Fibroblast of pulmonary artery (primary cell): Measurements from ENCODE around the gene FAM216B.
A peak's percentile ranks its signal among the peaks of the same experiment; 100 is the strongest.

ENCODE experiments used
- DNase-seq: peaks from one replicate; pipeline ENCODE4 v3.0.0-alpha.2; 2010; ENCODE audit warnings: low read depth
- H3K4me3 ChIP-seq: replicated peaks from 2 replicates; pipeline ENCODE4 v1.5.1; 2011; ENCODE audit warnings: low read depth, mild to moderate bottlenecking, control low read depth, low read length, moderate library complexity
- TF ChIP-seq, protein P1 (sequence below): IDR thresholded peaks from 2 replicates; pipeline ENCODE4 v1.5.1; 2011; ENCODE audit warnings: mild to moderate bottlenecking, control low read depth, low read length, inconsistent platforms; ENCODE audit errors: missing control alignments

Gene FAM216B

DNA sequence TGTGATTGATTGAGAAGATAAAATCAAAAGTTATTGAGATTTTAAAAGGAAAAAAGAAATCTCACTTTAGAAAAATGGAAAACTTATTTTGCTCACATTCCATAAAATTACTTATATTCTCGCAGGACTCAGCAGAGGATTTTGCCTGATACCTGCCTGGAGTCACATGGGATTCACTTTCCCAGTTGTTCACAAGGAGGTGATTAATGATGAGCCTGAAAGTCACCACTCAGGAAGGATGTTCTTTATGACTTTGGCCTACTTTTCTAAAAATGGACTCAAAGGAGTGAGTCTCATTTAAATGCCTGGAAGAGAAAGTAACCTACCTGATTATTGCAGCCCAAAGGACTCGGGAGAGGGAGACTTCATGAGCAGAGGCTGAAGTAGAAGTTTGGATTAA, 34.5 kb upstream of the FAM216B start:
- TF ChIP-seq, protein P1, sequence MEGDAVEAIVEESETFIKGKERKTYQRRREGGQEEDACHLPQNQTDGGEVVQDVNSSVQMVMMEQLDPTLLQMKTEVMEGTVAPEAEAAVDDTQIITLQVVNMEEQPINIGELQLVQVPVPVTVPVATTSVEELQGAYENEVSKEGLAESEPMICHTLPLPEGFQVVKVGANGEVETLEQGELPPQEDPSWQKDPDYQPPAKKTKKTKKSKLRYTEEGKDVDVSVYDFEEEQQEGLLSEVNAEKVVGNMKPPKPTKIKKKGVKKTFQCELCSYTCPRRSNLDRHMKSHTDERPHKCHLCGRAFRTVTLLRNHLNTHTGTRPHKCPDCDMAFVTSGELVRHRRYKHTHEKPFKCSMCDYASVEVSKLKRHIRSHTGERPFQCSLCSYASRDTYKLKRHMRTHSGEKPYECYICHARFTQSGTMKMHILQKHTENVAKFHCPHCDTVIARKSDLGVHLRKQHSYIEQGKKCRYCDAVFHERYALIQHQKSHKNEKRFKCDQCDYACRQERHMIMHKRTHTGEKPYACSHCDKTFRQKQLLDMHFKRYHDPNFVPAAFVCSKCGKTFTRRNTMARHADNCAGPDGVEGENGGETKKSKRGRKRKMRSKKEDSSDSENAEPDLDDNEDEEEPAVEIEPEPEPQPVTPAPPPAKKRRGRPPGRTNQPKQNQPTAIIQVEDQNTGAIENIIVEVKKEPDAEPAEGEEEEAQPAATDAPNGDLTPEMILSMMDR, result no peak
- DNase-seq, result no peak
- H3K4me3 ChIP-seq, result no peak overlapping the region

DNA sequence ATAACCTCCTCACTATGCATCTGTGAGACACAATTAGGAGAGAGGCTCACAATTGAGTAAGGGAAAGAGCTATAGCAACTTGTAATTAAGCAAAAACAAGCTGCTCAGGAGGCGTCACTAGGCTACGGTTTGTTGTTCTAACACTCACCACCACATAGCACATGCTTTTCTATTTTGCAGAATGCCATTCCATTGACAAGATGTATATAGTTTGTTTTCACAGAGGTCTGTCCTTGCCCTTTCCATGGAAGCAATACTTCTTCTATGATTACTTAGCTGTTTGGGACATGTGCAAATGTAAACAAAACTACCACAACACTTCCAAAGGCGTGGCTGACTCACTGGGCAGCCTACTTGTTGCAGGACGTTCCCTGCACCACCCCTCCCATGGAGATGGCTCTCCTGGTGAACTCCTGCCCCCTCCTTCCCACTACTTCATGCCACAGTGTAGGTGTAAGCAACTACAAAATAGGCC, 33.9 kb upstream of the FAM216B start:
- TF ChIP-seq, protein P1, result no peak
- no peak overlapping the region for H3K4me3 ChIP-seq
- peak; percentile 83 for DNase-seq

- TF ChIP-seq, protein P1, result no peak
- H3K4me3 ChIP-seq, result no peak overlapping the region
- no peak for DNase-seq
Observed at GRCh38 chr13:42750794-42751193, 30.6 kb upstream of the FAM216B start.

DNA sequence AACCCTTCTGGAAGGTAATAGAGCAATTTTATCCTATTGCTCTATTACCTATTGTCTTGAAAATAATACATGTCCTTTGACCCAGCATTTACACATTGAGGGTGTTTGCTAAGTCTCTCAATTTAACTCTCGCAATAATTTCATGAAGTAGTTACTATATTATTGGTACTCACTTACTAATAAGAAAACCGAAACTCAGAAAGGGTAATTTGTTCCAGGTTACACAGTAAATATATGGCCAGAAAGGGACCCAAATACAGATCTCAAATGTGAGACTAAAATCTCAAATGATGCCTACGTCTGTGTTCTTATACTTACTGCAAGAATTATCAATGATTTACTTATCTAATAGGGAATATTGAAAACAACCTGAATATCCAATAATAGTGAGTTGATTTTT, 29.7 kb upstream of the FAM216B start:
- DNase-seq, result no peak
- H3K4me3 ChIP-seq, result no peak overlapping the region
- TF ChIP-seq, protein P1, result no peak

- H3K4me3 ChIP-seq, result no peak overlapping the region
- TF ChIP-seq, protein P1, result no peak
- no peak for DNase-seq
Observed at GRCh38 chr13:42752731-42753130, 28.7 kb upstream of the FAM216B start.

- H3K4me3 ChIP-seq, result no peak overlapping the region
- TF ChIP-seq, protein P1, result no peak
- DNase-seq, result no peak
Observed at GRCh38 chr13:42753697-42754096, 27.7 kb upstream of the FAM216B start.

GRCh38 chr13:42754801-42755510, 26.4 kb upstream of the FAM216B start:
- no peak for DNase-seq
- TF ChIP-seq, protein P1, result no peak

More at GRCh38 chr13:42754801-42755510, 26.4 kb upstream of the FAM216B start:
- H3K4me3 ChIP-seq, result no peak overlapping the region
